H1 (cell line): Measurements from ENCODE around the gene CAMTA1. TPM values are rescaled to one million over a fixed set of nuclear protein-coding genes. Genes with fewer than 3 reads are reported as not detected.
A peak's percentile ranks its signal among the peaks of the same experiment; 100 is the strongest.

Experiments
- ASH2L ChIP-seq: fragments of 200-600, 300-600 bp; sonication (generic); IDR thresholded peaks from one replicate; pipeline ENCODE4 v1.7.1; 2017; ENCODE audit warnings: low read length
- CTBP2 ChIP-seq: IDR thresholded peaks from 2 replicates; pipeline ENCODE4 v1.7.0; 2011; ENCODE audit warnings: borderline replicate concordance, mild to moderate bottlenecking, moderate library complexity, mixed read lengths, low read length; ENCODE audit not compliant: insufficient read depth, insufficient read length
- EGR1 ChIP-seq: IDR thresholded peaks from 2 replicates; pipeline ENCODE4 v1.6.1; 2011; ENCODE audit warnings: low read depth, low read length, borderline replicate concordance
- EZH2 ChIP-seq: fragments of 200-600 bp; sonication (generic); IDR thresholded peaks from 2 replicates; pipeline ENCODE4 v1.7.1; 2012; ENCODE audit warnings: low read depth, mild to moderate bottlenecking, moderate library complexity, low read length, inconsistent platforms; ENCODE audit not compliant: severe bottlenecking
- HDAC2 ChIP-seq, 2 experiments: fragments of 300-600 bp in 1 of 2; sonication (generic) in 1 of 2; IDR thresholded peaks; 2 replicates each; pipeline ENCODE4 v1.6.1; 2011 to 2012; ENCODE audit warnings: low read depth in 2 of 2, low read length in 2 of 2, mild to moderate bottlenecking in 2 of 2, moderate library complexity in 2 of 2, borderline replicate concordance in 1 of 2, inconsistent platforms in 1 of 2
- JUN ChIP-seq: IDR thresholded peaks from 2 replicates; pipeline ENCODE4 v1.6.1; 2011; ENCODE audit warnings: low read depth, mild to moderate bottlenecking, improper control_type of control experiment, low read length
- KDM1A ChIP-seq: fragments of 200-600, 300-600 bp; sonication (generic); IDR thresholded peaks from 2 replicates; pipeline ENCODE4 v1.7.1; 2016; ENCODE audit warnings: mild to moderate bottlenecking, low read length, borderline replicate concordance
- KDM4A ChIP-seq: IDR thresholded peaks from one replicate; pipeline ENCODE4 v1.7.1; 2012; ENCODE audit warnings: low read depth, mild to moderate bottlenecking, moderate library complexity, low read length, inconsistent platforms; ENCODE audit not compliant: severe bottlenecking
- KDM5A ChIP-seq: fragments of 200-600 bp; IDR thresholded peaks from 2 replicates; pipeline ENCODE4 v1.7.1; 2012; ENCODE audit warnings: mild to moderate bottlenecking, low read length, inconsistent platforms, mixed read lengths
- NANOG ChIP-seq: IDR thresholded peaks from 2 replicates; pipeline ENCODE4 v1.6.1; 2011; ENCODE audit warnings: low read length, low read depth, mild to moderate bottlenecking, inconsistent platforms; ENCODE audit not compliant: insufficient read depth, poor library complexity, severe bottlenecking
- NRF1 ChIP-seq: IDR thresholded peaks from 2 replicates; pipeline ENCODE4 v1.6.1; 2011; ENCODE audit warnings: mild to moderate bottlenecking, low read depth, low read length, improper control_type of control experiment
- POLR2A ChIP-seq, 2 experiments: IDR thresholded peaks; 1 replicate in 1 of 2; 2 replicates in 1 of 2; pipeline ENCODE4 v1.6.1; 2011; ENCODE audit warnings: low read depth in 2 of 2, low read length in 2 of 2, mild to moderate bottlenecking in 2 of 2; ENCODE audit errors: control extremely low read depth in 1 of 2
- POLR2AphosphoS5 ChIP-seq: IDR thresholded peaks from 2 replicates; pipeline ENCODE4 v1.6.1; 2011; ENCODE audit warnings: low read depth, low read length
- RFX5 ChIP-seq: IDR thresholded peaks from 2 replicates; pipeline ENCODE4 v1.6.1; 2011; ENCODE audit warnings: low read depth, low read length, improper control_type of control experiment, borderline replicate concordance
- SIN3A ChIP-seq, 2 experiments: IDR thresholded peaks in 1 of 2; conservative IDR thresholded peaks in 1 of 2; 2 replicates each; pipeline ENCODE4 v1.6.1; 2011 to 2012; ENCODE audit warnings: low read length in 2 of 2, improper control_type of control experiment in 1 of 2, low read depth in 1 of 2, mild to moderate bottlenecking in 1 of 2
- SIRT6 ChIP-seq: IDR thresholded peaks from one replicate; pipeline ENCODE4 v1.7.1; 2012; ENCODE audit warnings: low read length, inconsistent platforms
- SP2 ChIP-seq: IDR thresholded peaks from 2 replicates; pipeline ENCODE4 v1.6.1; 2012; ENCODE audit warnings: mild to moderate bottlenecking, low read length, inconsistent platforms
- ZNF274 ChIP-seq: IDR thresholded peaks from 2 replicates; pipeline ENCODE4 v1.7.0; 2012; ENCODE audit warnings: low read length, borderline replicate concordance; ENCODE audit errors: extremely low read depth
- polyA plus RNA-seq, 7 experiments: library from polyadenylated mRNA; depleted of rRNA in 3 of 7; stranded (reverse) in 5 of 7; unstranded in 2 of 7; fragments of >200 nt in 5 of 7; fragments of 200-250 nt in 2 of 7; gene quantifications; 1 replicate in 5 of 7; 2 replicates in 1 of 7; 4 replicates in 1 of 7; pipeline versions ENCODE4 v1.2.1 to v1.2.3, GENCODE V29; 2011 to 2013; ENCODE audit warnings: missing spikeins in 2 of 7, mixed read lengths in 2 of 7
- total RNA-seq: library from RNA; stranded (reverse); fragmentation: NEBNext Ultra II Directional; extraction: Animal tissue kit (Norgen Biotek cat#: 25700); gene quantifications from 2 replicates; pipeline ENCODE4 v1.2.1, GENCODE V29; 2021
- TF ChIP-seq, protein P1 (sequence below): IDR thresholded peaks from 2 replicates; pipeline ENCODE4 v1.6.1; 2012; ENCODE audit warnings: inconsistent platforms

CAMTA1 gene
- total and polyA plus RNA-seq, 2 of the 8 experiments (the other 6 are each of a cell fraction or from before 2014, with no cell fraction given), result 65.0 to 119 TPM

DNA sequence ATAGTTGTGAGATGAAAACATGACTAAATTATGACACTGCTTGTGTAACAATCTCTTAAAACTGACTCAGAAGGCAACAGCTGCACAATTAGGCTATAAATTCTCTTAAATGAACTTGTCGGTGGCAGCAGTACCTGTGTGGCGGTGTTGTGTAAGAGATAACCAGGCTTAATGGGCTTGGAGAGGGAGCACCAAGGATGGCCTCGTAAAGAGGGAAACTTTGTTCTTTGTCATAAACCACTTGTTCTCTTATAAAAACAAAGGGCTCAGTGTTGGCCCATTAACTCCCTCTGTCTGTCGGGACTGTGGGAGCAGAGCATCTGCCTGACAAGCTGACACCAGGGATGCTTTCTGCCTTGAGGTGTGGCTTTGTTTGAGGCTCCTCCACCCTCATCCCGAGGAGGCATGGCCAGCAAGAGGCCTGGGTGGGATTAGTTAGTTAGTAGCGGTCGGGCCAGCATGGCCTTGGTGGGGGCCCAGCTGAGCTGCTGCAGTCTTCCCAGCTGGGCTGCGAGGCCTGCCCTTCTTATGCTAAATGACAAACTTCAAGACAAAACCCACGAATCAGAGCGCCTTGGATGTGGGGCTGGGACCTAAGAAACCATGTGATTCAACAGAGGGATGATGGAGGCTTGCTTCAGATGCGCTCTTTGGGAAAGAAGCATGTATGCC is 171.4 kb downstream of the CAMTA1 start (continued):
- TF ChIP-seq EZH2 (no peak), EGR1 (no peak), RFX5 (no peak), KDM5A (no peak), ASH2L (peak; percentile 39), SIRT6 (no peak), POLR2AphosphoS5 (no peak), ZNF274 (no peak), POLR2A (IDR thresholded peaks at IDR 0.05; ENCODE audit: control extremely low read depth in 1 of 2, low read depth in 2 of 2, low read length in 2 of 2) (no peak), NANOG (peak; percentile 43), KDM4A (no peak), SP2 (no peak), SIN3A (conservative IDR thresholded peaks at IDR 0.05 in 1 of 2, IDR thresholded peaks at IDR 0.05 in 1 of 2; ENCODE audit: low read depth in 1 of 2, low read length in 2 of 2) (peak in 1 of 2 experiments; percentile 66; a peak in 2 of 4 replicates), HDAC2 (IDR thresholded peaks at IDR 0.05; ENCODE audit: borderline replicate concordance in 1 of 2, low read depth in 2 of 2, low read length in 2 of 2) (peak; percentile 39 to 54; a peak in 1 of 4 replicates), KDM1A (peak; percentile 58; the same call in 1 of the 2 replicates), JUN (no peak), CTBP2 (peak; percentile 45), NRF1 (no peak)
- TF ChIP-seq, protein P1, sequence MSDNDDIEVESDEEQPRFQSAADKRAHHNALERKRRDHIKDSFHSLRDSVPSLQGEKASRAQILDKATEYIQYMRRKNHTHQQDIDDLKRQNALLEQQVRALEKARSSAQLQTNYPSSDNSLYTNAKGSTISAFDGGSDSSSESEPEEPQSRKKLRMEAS, result peak; percentile 82
